HG02973 (cell line): ENCODE measurements around the gene APMAP.

Experiments
- ATAC-seq: cut with Tn5 transposase; IDR thresholded peaks from one replicate; pipeline ENCODE4 v1.9.1; 2021; ENCODE audit warnings: moderate library complexity; ENCODE audit not compliant: unreplicated experiment

The APMAP gene

DNA sequence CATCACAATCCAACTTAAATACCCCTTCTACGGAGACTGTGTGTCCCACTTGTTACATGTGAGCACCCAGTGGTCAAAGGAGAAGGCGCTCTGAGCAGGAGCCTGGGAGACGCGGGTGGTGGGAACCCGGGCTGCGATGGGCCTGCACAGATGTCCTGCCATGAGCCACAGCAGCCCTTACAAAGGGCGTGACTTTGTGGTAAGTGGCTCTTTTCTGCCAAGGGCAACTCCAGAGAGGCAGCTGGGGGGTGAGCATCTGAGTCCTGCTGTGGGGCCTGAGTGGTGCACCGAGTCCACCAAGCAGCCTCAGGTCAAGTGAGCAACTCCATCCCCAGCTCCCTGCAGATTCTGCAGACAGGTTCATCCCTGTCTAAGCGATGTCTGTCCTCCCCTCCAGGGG, 77.1 kb downstream of the APMAP start:
- no peak for ATAC-seq

DNA sequence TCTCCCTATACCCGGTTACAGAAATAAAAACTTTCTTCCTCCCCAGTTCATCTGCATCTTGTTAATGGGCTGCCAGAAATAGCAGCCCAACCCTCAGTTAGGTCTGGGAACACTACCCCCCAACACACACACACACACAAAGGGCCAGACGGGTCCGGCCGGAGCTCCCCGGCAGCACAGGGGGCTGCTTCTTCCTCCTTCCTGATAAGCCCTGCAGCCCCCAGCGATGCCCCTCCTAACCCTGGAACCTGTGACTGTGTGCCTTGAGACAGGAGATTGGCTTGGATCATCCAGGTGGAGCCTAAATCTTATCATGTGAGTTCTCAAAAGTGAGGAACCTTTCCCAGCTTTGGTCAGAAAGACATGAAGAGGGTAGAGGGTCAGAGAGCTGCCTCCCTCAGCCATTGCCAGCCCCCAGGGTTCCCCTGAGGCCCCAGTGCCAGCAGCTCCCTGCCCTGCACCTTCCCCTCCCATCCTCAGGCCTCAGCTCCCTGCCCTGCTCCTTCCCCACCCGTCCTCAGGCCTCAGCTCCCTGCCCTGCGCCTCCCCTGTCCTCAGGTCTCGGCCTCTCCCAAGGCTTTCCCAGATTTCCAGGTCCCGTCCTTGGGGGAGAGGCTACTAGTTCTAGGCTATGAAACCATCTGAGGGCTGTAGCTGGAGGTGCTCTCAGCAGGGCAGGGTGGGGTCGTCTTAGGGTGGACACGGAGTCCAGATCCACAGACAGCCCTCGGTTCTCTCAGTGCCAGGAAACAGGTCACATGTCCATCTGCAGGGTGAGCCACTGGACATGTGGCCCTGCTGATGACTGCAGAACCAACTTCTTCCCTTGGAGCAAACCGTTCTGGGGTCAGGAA, 77.9 kb downstream of the APMAP start:
- no peak for ATAC-seq

DNA sequence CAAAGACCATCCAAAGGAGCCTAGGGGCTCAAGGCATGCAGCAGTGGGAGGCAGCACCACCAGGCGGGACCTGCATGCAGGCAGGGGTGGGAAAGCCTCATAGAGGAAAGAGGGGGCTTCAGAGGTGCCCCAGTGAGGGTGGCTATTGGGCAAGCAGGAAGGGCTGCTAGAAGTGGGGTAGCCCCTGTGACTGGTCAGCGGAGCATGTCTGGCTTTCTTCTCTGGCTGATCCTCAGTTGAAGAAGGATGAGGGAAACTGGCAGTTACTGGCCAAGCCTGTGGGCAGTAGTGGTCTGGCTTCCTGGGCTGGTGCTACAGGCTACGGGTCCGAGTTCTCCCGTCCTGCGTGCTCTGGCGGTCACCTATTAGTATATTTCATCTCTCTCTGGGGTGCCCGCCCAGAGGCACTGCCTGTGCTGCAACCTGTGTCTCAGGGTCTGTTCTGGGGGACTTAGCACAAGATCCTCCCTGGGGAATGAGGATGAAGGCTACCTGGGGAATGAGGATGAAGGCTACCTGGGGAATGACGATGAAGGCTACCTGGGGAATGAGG, 79.4 kb downstream of the APMAP start:
- ATAC-seq, result no peak
